OCI-LY1 (cell line): ENCODE results near the gene MORC4.

Source experiments
- H2AFZ ChIP-seq: fragments of 200-600 bp; sonication (generic), shearing (Covaris generic); 2 replicates; pipeline ENCODE4 v1.6.0; 2014; ENCODE audit warnings: antibody characterized with exemption, mild to moderate bottlenecking, low read length
- H3F3A ChIP-seq: fragments of 200-600 bp; sonication (generic), shearing (Covaris generic); 2 replicates; pipeline ENCODE4 v1.6.0; 2014; ENCODE audit warnings: mild to moderate bottlenecking, antibody characterized with exemption, low read length, moderate library complexity; ENCODE audit not compliant: insufficient read depth
- H3K27ac ChIP-seq: fragments of 200-600 bp; sonication (generic); 2 replicates; pipeline ENCODE4 v1.5.1; 2014; ENCODE audit warnings: low read length, mixed run types, mild to moderate bottlenecking, low read depth; ENCODE audit not compliant: poor library complexity, severe bottlenecking
- H3K27me3 ChIP-seq: fragments of 200-600 bp; sonication (generic); 2 replicates; pipeline ENCODE4 v1.6.0; 2014; ENCODE audit warnings: antibody characterized with exemption, mild to moderate bottlenecking, low read length, moderate library complexity; ENCODE audit not compliant: insufficient read depth
- H3K36me3 ChIP-seq: fragments of 200-600 bp; sonication (generic); 2 replicates; pipeline ENCODE4 v1.6.1; 2014; ENCODE audit warnings: mild to moderate bottlenecking, antibody characterized with exemption, low read length, moderate library complexity, mixed read lengths; ENCODE audit not compliant: insufficient read depth
- H3K4me1 ChIP-seq: fragments of 200-600 bp; sonication (generic); 2 replicates; pipeline ENCODE4 v1.5.1; 2014; ENCODE audit warnings: mild to moderate bottlenecking, low read length, moderate library complexity; ENCODE audit not compliant: insufficient read depth, severe bottlenecking
- H3K4me2 ChIP-seq: fragments of 200-600 bp; sonication (generic), shearing (Covaris generic); 2 replicates; pipeline ENCODE4 v1.6.1; 2014; ENCODE audit warnings: low read length
- H3K4me3 ChIP-seq: fragments of 200-600 bp; sonication (generic); 2 replicates; pipeline ENCODE4 v1.5.1; 2014; ENCODE audit warnings: low read length, low read depth, mild to moderate bottlenecking, mixed read lengths; ENCODE audit not compliant: poor library complexity, severe bottlenecking
- H3K79me2 ChIP-seq: fragments of 200-600 bp; shearing (Covaris generic); 2 replicates; pipeline ENCODE4 v1.6.1; 2016; ENCODE audit warnings: mixed run types, low read length, mixed read lengths; ENCODE audit not compliant: insufficient read depth
- H3K9ac ChIP-seq: fragments of 200-600 bp; sonication (generic), shearing (Covaris generic); 2 replicates; pipeline ENCODE4 v1.6.1; 2014; ENCODE audit warnings: mild to moderate bottlenecking, low read length, mixed read lengths
- H3K9me2 ChIP-seq: fragments of 200-600 bp; sonication (generic), shearing (Covaris generic); 2 replicates; pipeline ENCODE4 v1.6.1; 2014; ENCODE audit warnings: low read depth, mild to moderate bottlenecking, low read length, mixed read lengths
- H3K9me3 ChIP-seq: fragments of 200-600 bp; shearing (Covaris generic); 2 replicates; pipeline ENCODE4 v1.6.1; 2014; ENCODE audit warnings: low read length, mixed read lengths
- H4K20me1 ChIP-seq: fragments of 200-600 bp; sonication (generic), shearing (Covaris generic); 2 replicates; pipeline ENCODE4 v1.6.0; 2016; ENCODE audit warnings: mild to moderate bottlenecking, low read length; ENCODE audit not compliant: insufficient read depth
- EZH2 ChIP-seq: fragments of 200-600 bp; sonication (generic), shearing (Covaris generic); IDR thresholded peaks from 2 replicates; pipeline ENCODE4 v1.8.0; 2017; ENCODE audit warnings: borderline replicate concordance, mixed run types, mild to moderate bottlenecking, antibody characterized with exemption, low read length, moderate library complexity, mixed read lengths
- TF ChIP-seq, protein P1 (sequence below): fragments of 200-600 bp; sonication (generic), shearing (Covaris generic); IDR thresholded peaks from 2 replicates; pipeline ENCODE4 v1.5.1; 2017; ENCODE audit warnings: mild to moderate bottlenecking, antibody characterized with exemption, low read length, moderate library complexity, mixed read lengths

The MORC4 gene

DNA sequence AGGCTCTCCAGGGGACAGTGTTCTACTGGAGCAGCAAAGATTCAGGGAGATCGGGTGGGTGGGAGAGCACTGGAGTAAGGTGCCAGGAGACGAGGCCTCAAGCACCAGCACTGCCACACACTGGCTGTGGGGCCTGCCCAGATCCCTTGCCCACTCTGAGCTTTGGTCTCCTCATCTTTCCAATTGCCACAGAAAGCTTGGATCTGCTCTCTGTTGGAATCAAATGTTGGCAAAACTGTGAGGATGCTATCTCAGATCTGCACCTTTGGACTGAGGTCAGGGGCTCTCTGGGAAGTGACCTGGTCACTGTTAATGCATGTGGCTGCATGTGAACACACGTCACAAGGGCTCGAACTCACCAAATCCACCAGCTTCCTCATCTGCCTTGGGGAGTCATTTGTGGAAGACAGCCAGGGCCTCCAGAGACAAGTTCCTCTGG lies 98.2 kb downstream of the MORC4 start:
- Histone ChIP-seq H3K9me3 (no peaks in the 10 kb centered on the region), H3K4me3 (no peak overlapping the region), H3K79me2 (no peaks in the 10 kb centered on the region), H3K9me2 (no peaks in the 10 kb centered on the region), H3K27ac (no peak overlapping the region), H3K36me3 (no peaks in the 10 kb centered on the region), H3F3A (no peaks in the 10 kb centered on the region), H2AFZ (no peak overlapping the region), H3K9ac (no peak overlapping the region), H4K20me1 (no peaks in the 10 kb centered on the region), H3K4me1 (no peaks in the 10 kb centered on the region), H3K27me3 (no peaks in the 10 kb centered on the region), H3K4me2 (no peak overlapping the region)
- TF ChIP-seq, protein P1, sequence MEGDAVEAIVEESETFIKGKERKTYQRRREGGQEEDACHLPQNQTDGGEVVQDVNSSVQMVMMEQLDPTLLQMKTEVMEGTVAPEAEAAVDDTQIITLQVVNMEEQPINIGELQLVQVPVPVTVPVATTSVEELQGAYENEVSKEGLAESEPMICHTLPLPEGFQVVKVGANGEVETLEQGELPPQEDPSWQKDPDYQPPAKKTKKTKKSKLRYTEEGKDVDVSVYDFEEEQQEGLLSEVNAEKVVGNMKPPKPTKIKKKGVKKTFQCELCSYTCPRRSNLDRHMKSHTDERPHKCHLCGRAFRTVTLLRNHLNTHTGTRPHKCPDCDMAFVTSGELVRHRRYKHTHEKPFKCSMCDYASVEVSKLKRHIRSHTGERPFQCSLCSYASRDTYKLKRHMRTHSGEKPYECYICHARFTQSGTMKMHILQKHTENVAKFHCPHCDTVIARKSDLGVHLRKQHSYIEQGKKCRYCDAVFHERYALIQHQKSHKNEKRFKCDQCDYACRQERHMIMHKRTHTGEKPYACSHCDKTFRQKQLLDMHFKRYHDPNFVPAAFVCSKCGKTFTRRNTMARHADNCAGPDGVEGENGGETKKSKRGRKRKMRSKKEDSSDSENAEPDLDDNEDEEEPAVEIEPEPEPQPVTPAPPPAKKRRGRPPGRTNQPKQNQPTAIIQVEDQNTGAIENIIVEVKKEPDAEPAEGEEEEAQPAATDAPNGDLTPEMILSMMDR: no peak
- TF ChIP-seq EZH2: no peak

DNA sequence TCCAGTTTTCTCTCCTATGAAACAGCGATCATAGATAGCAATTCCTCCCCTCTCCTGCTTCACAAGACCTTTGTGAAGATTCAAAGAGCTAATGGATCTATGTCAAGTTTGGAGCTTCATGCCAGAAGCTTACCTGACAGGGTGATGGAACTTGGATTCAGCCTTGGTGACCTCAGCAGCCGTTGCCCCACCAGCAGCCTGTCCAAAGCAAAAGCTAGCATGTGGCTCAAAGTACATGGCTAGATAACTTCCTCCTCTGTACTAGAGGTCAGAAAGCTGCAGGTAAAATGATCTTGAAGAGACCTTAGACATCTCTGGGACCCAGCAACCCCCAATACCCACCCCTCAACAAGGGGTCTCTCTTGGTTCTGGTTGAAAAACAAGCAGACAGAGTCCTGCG lies 98.7 kb downstream of the MORC4 start:
- no peaks in the 10 kb centered on the region for H3K27me3 ChIP-seq
- no peaks in the 10 kb centered on the region for H4K20me1 ChIP-seq
- H3K36me3 ChIP-seq: no peaks in the 10 kb centered on the region
- no peaks in the 10 kb centered on the region for H3K9me2 ChIP-seq
- no peaks in the 10 kb centered on the region for H3F3A ChIP-seq
- H3K27ac ChIP-seq: no peak overlapping the region
- H3K4me3 ChIP-seq: no peak overlapping the region
- no peaks in the 10 kb centered on the region for H3K79me2 ChIP-seq
- no peaks in the 10 kb centered on the region for H3K4me1 ChIP-seq
- no peak overlapping the region for H3K4me2 ChIP-seq
- TF ChIP-seq EZH2: no peak
- TF ChIP-seq, protein P1: no peak
- H2AFZ ChIP-seq: no peak overlapping the region
- no peaks in the 10 kb centered on the region for H3K9me3 ChIP-seq
- no peak overlapping the region for H3K9ac ChIP-seq

DNA sequence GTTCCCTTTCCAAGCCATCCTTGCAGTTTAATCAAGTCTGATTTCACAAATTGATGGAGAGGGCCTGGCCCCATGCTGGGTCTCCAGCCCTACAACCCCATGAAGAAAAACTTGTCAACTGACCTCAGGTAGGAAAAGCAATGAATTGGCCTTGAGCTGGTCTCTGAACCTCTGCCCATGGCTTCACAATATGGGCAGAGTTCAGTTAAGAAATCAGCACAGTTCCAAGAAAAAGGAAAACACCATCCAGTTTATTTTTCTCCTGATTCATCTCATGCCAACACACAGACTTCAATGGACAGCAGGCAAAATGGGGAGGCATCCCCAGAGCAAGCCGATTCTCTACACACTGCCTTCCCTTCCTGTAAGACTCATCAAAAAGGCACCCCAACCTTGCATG lies 100.2 kb downstream of the MORC4 start:
- Histone ChIP-seq H3K36me3 (no peaks in the 10 kb centered on the region), H3K9ac (no peak overlapping the region), H2AFZ (no peak overlapping the region), H3K27ac (no peak overlapping the region), H3K9me3 (no peaks in the 10 kb centered on the region), H3K9me2 (no peaks in the 10 kb centered on the region), H3K4me3 (no peak overlapping the region), H3F3A (no peaks in the 10 kb centered on the region), H3K79me2 (no peaks in the 10 kb centered on the region), H3K4me1 (no peaks in the 10 kb centered on the region), H4K20me1 (no peaks in the 10 kb centered on the region), H3K4me2 (no peak overlapping the region), H3K27me3 (no peaks in the 10 kb centered on the region)
- no peak for TF ChIP-seq EZH2
- TF ChIP-seq, protein P1: no peak
